ENCODE results near the gene OR10P1.

GRCh38 chr12:55651299-55651683, 14.6 kb downstream of the OR10P1 start:
- TF ChIP-seq EP300 (IDR thresholded peaks at IDR 0.05) (no peak), POLR2A (IDR thresholded peaks at IDR 0.05; ENCODE audit: low read depth) (no peak), CTCF (IDR thresholded peaks at IDR 0.05) (no peak)

All from esophagus muscularis mucosa (tissue), 4 donors.